Fibroblast of the conjunctiva (primary cell): ENCODE data around the gene UVSSA.

Experiments
- DNase-seq: peaks from one replicate; pipeline ENCODE4 v3.0.0-alpha.2; 2010; ENCODE audit warnings: low read depth

Gene UVSSA

GRCh38 chr4:1396806-1397455 is 49.9 kb downstream of the UVSSA start:
- no peak for DNase-seq

- no peak for DNase-seq
These were observed 51.9 kb downstream of the UVSSA start for GRCh38 chr4:1398681-1399507.

GRCh38 chr4:1399508-1400190 is 52.6 kb downstream of the UVSSA start:
- no peak for DNase-seq

- DNase-seq, result no peak
These were observed 53.3 kb downstream of the UVSSA start for GRCh38 chr4:1400191-1400805.

GRCh38 chr4:1400831-1401408 is 53.9 kb downstream of the UVSSA start:
- DNase-seq, result no peak

- DNase-seq, result no peak
These were observed 54.5 kb downstream of the UVSSA start for GRCh38 chr4:1401409-1402020.

GRCh38 chr4:1402021-1402515 is 55.1 kb downstream of the UVSSA start:
- no peak for DNase-seq

- DNase-seq, result no peak
These were observed 55.6 kb downstream of the UVSSA start for GRCh38 chr4:1402516-1403091.

GRCh38 chr4:1403177-1403583 is 56.2 kb downstream of the UVSSA start:
- no peak for DNase-seq

- no peak for DNase-seq
These were observed 56.9 kb downstream of the UVSSA start for GRCh38 chr4:1403591-1404572.

GRCh38 chr4:1404573-1405253 is 57.7 kb downstream of the UVSSA start:
- no peak for DNase-seq

GRCh38 chr4:1405254-1405635 is 58.2 kb downstream of the UVSSA start:
- no peak for DNase-seq

- no peak for DNase-seq
These were observed 58.8 kb downstream of the UVSSA start for GRCh38 chr4:1405636-1406393.

- no peak for DNase-seq
These were observed 59.5 kb downstream of the UVSSA start, which contains the start of gene NKX1-1 for GRCh38 chr4:1406394-1406980. TSS of gene NKX1-1 (minus strand) at chr4:1406442. CDS start at chr4:1406442, 0 bp downstream.

- no peak for DNase-seq
These were observed 60.1 kb downstream of the UVSSA start for GRCh38 chr4:1406981-1407656.

GRCh38 chr4:1407657-1408333 is 60.8 kb downstream of the UVSSA start:
- DNase-seq, result no peak

GRCh38 chr4:1408418-1408817 is 61.4 kb downstream of the UVSSA start:
- no peak for DNase-seq
